ENCODE results near the gene PRRT1B. TPM values are rescaled to one million over a fixed set of nuclear protein-coding genes. Genes with fewer than 3 reads are reported as not detected.
"Not testable (repeated sequence)": the region's sequence is repeated elsewhere in the genome, so short reads cannot be mapped to it uniquely, and the experiment has no call there.

Gene PRRT1B
- total RNA-seq, 2 donors from 2014 or later, result not detected

GRCh38 chr9:131543141-131543540 is 2.2 kb upstream of the PRRT1B start:
- intact Hi-C loops (cut with DNase I), result no loop called here
- DNase-seq (ENCODE audit: low spot score), result peak; percentile 28

- intact Hi-C loops (cut with DNase I), result no loop called here
- DNase-seq (ENCODE audit: low spot score), result peak; percentile 62
Measured at GRCh38 chr9:131545786-131546335, 538 bp downstream of the PRRT1B start.

GRCh38 chr9:131546336-131547084 is 1.2 kb downstream of the PRRT1B start:
- DNase-seq (ENCODE audit: low spot score), result peak; percentile 69
- intact Hi-C loops (cut with DNase I), result no loop called here

- intact Hi-C loops (cut with DNase I), result not testable (repeated sequence)
- DNase-seq (ENCODE audit: low spot score), result peak; percentile 72
Measured at GRCh38 chr9:131549186-131549585, 3.9 kb downstream of the PRRT1B start.

- DNase-seq (ENCODE audit: low spot score), result peak; percentile 36
- intact Hi-C loops (cut with DNase I), result not testable (repeated sequence)
Measured at GRCh38 chr9:131550465-131550864, 5.1 kb downstream of the PRRT1B start.

- intact Hi-C loops (cut with DNase I), result no loop called here
- peak; percentile 4 for DNase-seq (ENCODE audit: low spot score)
Measured at GRCh38 chr9:131552030-131552429, 6.7 kb downstream of the PRRT1B start.

GRCh38 chr9:131554087-131554842 is 8.9 kb downstream of the PRRT1B start:
- DNase-seq (ENCODE audit: low spot score), result peak; percentile 71
- intact Hi-C loops (cut with DNase I), result no loop called here

GRCh38 chr9:131554843-131555351 is 9.6 kb downstream of the PRRT1B start:
- DNase-seq (ENCODE audit: low spot score), result peak; percentile 75
- intact Hi-C loops (cut with DNase I), result no loop called here

- DNase-seq (ENCODE audit: low spot score), result peak; percentile 72
- intact Hi-C loops (cut with DNase I), result no loop called here
Measured at GRCh38 chr9:131555841-131556673, 10.7 kb downstream of the PRRT1B start.

- intact Hi-C loops (cut with DNase I), result no loop called here
- no peak for DNase-seq (ENCODE audit: low spot score)
Measured at GRCh38 chr9:131557855-131558548, 12.7 kb downstream of the PRRT1B start.

GRCh38 chr9:131559421-131560000 is 14.2 kb downstream of the PRRT1B start:
- intact Hi-C loops (cut with DNase I), result no loop called here
- no peak for DNase-seq (ENCODE audit: low spot score)

GRCh38 chr9:131562032-131562959 is 17.0 kb downstream of the PRRT1B start:
- intact Hi-C loops (cut with DNase I), result no loop called here
- no peak for DNase-seq (ENCODE audit: low spot score)

- intact Hi-C loops (cut with DNase I), result no loop called here
Measured at GRCh38 chr9:131565369-131565768, 20.0 kb downstream of the PRRT1B start.

GRCh38 chr9:131566158-131566557 is 20.8 kb downstream of the PRRT1B start:
- intact Hi-C loops (cut with DNase I), result no loop called here
- DNase-seq (ENCODE audit: low spot score), result no peak

More at GRCh38 chr9:131565369-131565768, 20.0 kb downstream of the PRRT1B start:
- DNase-seq (ENCODE audit: low spot score), result no peak

GRCh38 chr9:131567910-131568309 is 22.6 kb downstream of the PRRT1B start:
- DNase-seq (ENCODE audit: low spot score), result no peak
- intact Hi-C loops (cut with DNase I), result no loop called here

- no peak for DNase-seq (ENCODE audit: low spot score)
Measured at GRCh38 chr9:131574730-131575640, 29.7 kb downstream of the PRRT1B start.

More at GRCh38 chr9:131574730-131575640, 29.7 kb downstream of the PRRT1B start:
- intact Hi-C loops (cut with DNase I), result no loop called here

Measured in posterior vena cava (tissue), 2 donors.